GM10248 (cell line): ENCODE measurements around the gene INSIG1.

Experiments used
- CTCF ChIA-PET: fragments of 300-600 bp; sonication (Branson Sonifier 250); formaldehyde crosslinking; extraction: SDS; loops from one replicate; lab custom pipeline; 2021; ENCODE audit warnings: antibody characterized with exemption; lab: Yijun Ruan, JAX
- POLR2A ChIA-PET: fragments of 350-650 bp; sonication (Branson Sonifier 250); formaldehyde crosslinking; extraction: SDS; loops from one replicate; lab custom pipeline; 2020; ENCODE audit warnings: antibody characterized with exemption; lab: Yijun Ruan, JAX
- DNase-seq: peaks from one replicate; pipeline ENCODE4 v3.0.0; 2012; ENCODE audit errors: extremely low spot score
- CTCF ChIP-seq: IDR thresholded peaks from 2 replicates; pipeline ENCODE4 v1.5.1; 2012; ENCODE audit warnings: mild to moderate bottlenecking, low read depth; ENCODE audit errors: extremely low read depth, missing control alignments, control extremely low read depth

INSIG1 gene

GRCh38 chr7:155291729-155292128 is 5.9 kb upstream of the INSIG1 start:
- CTCF ChIA-PET = no interaction called here
- DNase-seq = no peak
- no peak for TF ChIP-seq CTCF
- POLR2A ChIA-PET = no interaction called here

DNA sequence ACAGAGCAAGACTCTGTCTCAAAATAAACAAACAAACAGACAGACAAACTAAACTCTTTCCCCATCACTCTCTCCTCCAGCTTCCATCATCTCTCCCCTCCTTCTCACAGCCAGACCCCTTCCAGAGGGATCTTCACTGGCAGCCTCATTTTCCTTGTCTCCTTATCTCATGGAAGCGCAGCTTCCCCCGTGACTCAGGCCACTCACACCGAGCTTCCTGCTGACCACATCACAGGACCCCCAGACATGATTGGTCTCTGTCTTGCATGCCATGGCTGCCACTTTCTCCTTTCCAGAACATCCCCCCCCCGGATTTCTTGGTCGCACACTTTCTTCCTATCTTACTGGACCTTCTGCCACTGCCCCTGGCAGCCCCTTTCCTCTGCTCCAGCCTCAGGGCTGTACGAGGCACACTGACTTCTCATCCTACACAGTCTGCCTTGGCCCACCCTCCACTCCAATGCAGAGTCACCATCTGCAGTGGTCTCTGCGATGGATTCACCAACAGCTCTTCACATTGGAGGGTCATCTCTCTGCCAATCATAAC is 4.9 kb upstream of the INSIG1 start:
- ChIA-PET POLR2A (no interaction called here), CTCF (interaction anchor here (1.2 kb wide), 1 partner anchor 52 kb away, joined by 3 read pairs; no protein-coding TSS in a partner anchor)
- no peak for DNase-seq
- no peak for TF ChIP-seq CTCF

- DNase-seq = no peak
- ChIA-PET POLR2A (interaction anchor here (1.0 kb wide), 1 partner anchor 9 kb away, joined by 3 read pairs; no protein-coding TSS in a partner anchor), CTCF (interaction anchor here (0.9 to 1.2 kb wide), 2 partner anchors 15 to 50 kb away, joined by 3 read pairs; no protein-coding TSS in a partner anchor)
- TF ChIP-seq CTCF = no peak
These were observed 3.8 kb upstream of the INSIG1 start for GRCh38 chr7:155293721-155294510.

DNA sequence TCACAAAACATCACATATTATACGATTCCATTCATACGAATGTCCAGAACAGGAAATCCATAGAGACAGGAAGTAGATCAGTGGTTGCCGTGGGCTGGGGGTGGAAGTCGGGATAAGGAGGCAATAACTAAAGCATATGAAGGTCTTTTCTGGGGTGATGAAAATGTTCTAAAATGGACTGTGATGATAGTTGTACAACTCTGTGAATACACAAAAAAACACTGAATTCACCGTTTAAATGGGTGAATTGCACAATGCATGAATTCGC is 3.2 kb upstream of the INSIG1 start:
- ChIA-PET POLR2A (interaction anchor here (1.0 kb wide), 1 partner anchor 9 kb away, joined by 3 read pairs; no protein-coding TSS in a partner anchor), CTCF (interaction anchor here (0.9 kb wide), 1 partner anchor 16 kb away, joined by 3 read pairs; no protein-coding TSS in a partner anchor)
- no peak for TF ChIP-seq CTCF

GRCh38 chr7:155295511-155295910 is 2.2 kb upstream of the INSIG1 start:
- CTCF ChIA-PET = interaction anchor here (0.8 to 7.4 kb wide), 7 partner anchors 7 to 106 kb away, joined by 3 to 38 read pairs (median 3); no protein-coding TSS in a partner anchor

More for the DNA sequence above, 3.2 kb upstream of the INSIG1 start:
- DNase-seq = no peak

More at GRCh38 chr7:155295511-155295910, 2.2 kb upstream of the INSIG1 start:
- POLR2A ChIA-PET = no interaction called here
- DNase-seq = no peak
- no peak for TF ChIP-seq CTCF
